ENCODE data around the gene SYMPK. TPM values are rescaled to one million over a fixed set of nuclear protein-coding genes. Genes with fewer than 3 reads are reported as not detected.
A peak's percentile ranks its signal among the peaks of the same experiment; 100 is the strongest.

Gene SYMPK
- total RNA-seq, 1 donor from 2014 or later = 115 TPM

GRCh38 chr19:45785781-45786532 is 77.0 kb downstream of the SYMPK start:
- H3K27me3 Mint-ChIP-seq (ENCODE audit: low read depth) = peaks cover 2% of the 10 kb centered on the region
- no peak overlapping the region for H3K4me3 Mint-ChIP-seq
- TF ChIP-seq CTCF (conservative IDR thresholded peaks at IDR 0.05) = no peak
- no peaks in the 10 kb centered on the region for H3K9me3 Mint-ChIP-seq
- no peak for DNase-seq (ENCODE audit: low read depth, low spot score)
- H3K36me3 Mint-ChIP-seq (ENCODE audit: low read depth) = peaks cover 12% of the 10 kb centered on the region
- H3K4me1 Mint-ChIP-seq = peaks cover 14% of the 10 kb centered on the region
- H3K27ac Mint-ChIP-seq (ENCODE audit: unreplicated experiment) = no peak overlapping the region

GRCh38 chr19:45785097-45785496 is 77.8 kb downstream of the SYMPK start:
- no peak overlapping the region for H3K27ac Mint-ChIP-seq (ENCODE audit: unreplicated experiment)
- no peak overlapping the region for H3K4me3 Mint-ChIP-seq
- peaks cover 12% of the 10 kb centered on the region for H3K36me3 Mint-ChIP-seq (ENCODE audit: low read depth)
- no peaks in the 10 kb centered on the region for H3K9me3 Mint-ChIP-seq
- peaks cover 4% of the 10 kb centered on the region for H3K27me3 Mint-ChIP-seq (ENCODE audit: low read depth)
- TF ChIP-seq CTCF (conservative IDR thresholded peaks at IDR 0.05) = no peak
- DNase-seq (ENCODE audit: low read depth, low spot score) = no peak
- H3K4me1 Mint-ChIP-seq = peaks cover 14% of the 10 kb centered on the region

GRCh38 chr19:45784096-45784495 is 78.9 kb downstream of the SYMPK start:
- H3K4me1 Mint-ChIP-seq = peaks cover 24% of the 10 kb centered on the region
- H3K27me3 Mint-ChIP-seq (ENCODE audit: low read depth) = peaks cover 9% of the 10 kb centered on the region
- peaks cover 13% of the 10 kb centered on the region for H3K36me3 Mint-ChIP-seq (ENCODE audit: low read depth)
- H3K9me3 Mint-ChIP-seq = no peaks in the 10 kb centered on the region
- no peak for DNase-seq (ENCODE audit: low read depth, low spot score)
- TF ChIP-seq CTCF (conservative IDR thresholded peaks at IDR 0.05) = no peak
- no peak overlapping the region for H3K4me3 Mint-ChIP-seq
- no peak overlapping the region for H3K27ac Mint-ChIP-seq (ENCODE audit: unreplicated experiment)

GRCh38 chr19:45782820-45783785 is 79.8 kb downstream of the SYMPK start:
- Mint-ChIP-seq H3K4me1 (peaks cover 28% of the 10 kb centered on the region), H3K9me3 (no peaks in the 10 kb centered on the region), H3K27me3 (ENCODE audit: low read depth) (peaks cover 10% of the 10 kb centered on the region), H3K27ac (ENCODE audit: unreplicated experiment) (peak overlapping the region; percentile 19), H3K36me3 (ENCODE audit: low read depth) (peaks cover 7% of the 10 kb centered on the region), H3K4me3 (peak overlapping the region; percentile 59)
- no peak for TF ChIP-seq CTCF (conservative IDR thresholded peaks at IDR 0.05)
- DNase-seq (ENCODE audit: low read depth, low spot score) = no peak

- Mint-ChIP-seq H3K4me1 (peaks cover 28% of the 10 kb centered on the region), H3K27ac (ENCODE audit: unreplicated experiment) (peak within 1 kb of the TSS; percentile 19), H3K36me3 (ENCODE audit: low read depth) (peaks cover 8% of the 10 kb centered on the region), H3K9me3 (no peaks in the 10 kb centered on the region), H3K27me3 (ENCODE audit: low read depth) (peaks cover 10% of the 10 kb centered on the region), H3K4me3 (peak within 1 kb of the TSS; percentile 59)
- no peak for TF ChIP-seq CTCF (conservative IDR thresholded peaks at IDR 0.05)
- no peak for DNase-seq (ENCODE audit: low read depth, low spot score)
Observed at GRCh38 chr19:45782162-45782691, 80.7 kb downstream of the SYMPK start, which contains the start of gene DMPK. Gene DMPK, minus strand, starts transcription at chr19:45782490. Its CDS starts 138 bp downstream, at chr19:45782352.
